SU-DHL-6 (cell line): Measurements from ENCODE around the gene LOXHD1.

Experiments
- H2AFZ ChIP-seq: fragments of 200-600 bp; sonication (generic); 2 replicates; pipeline ENCODE4 v1.6.1; 2014; ENCODE audit warnings: low read depth, mild to moderate bottlenecking, moderate library complexity, mixed read lengths, antibody characterized with exemption, low read length; ENCODE audit not compliant: severe bottlenecking
- H3F3A ChIP-seq: fragments of 200-600 bp; shearing (Covaris generic); 2 replicates; pipeline ENCODE4 v1.6.0; 2016; ENCODE audit warnings: antibody characterized with exemption, mild to moderate bottlenecking; ENCODE audit not compliant: insufficient read depth
- H3K27ac ChIP-seq: fragments of 200-600 bp; sonication (generic); 2 replicates; pipeline ENCODE4 v1.5.1; 2016; ENCODE audit warnings: low read depth, mild to moderate bottlenecking, low read length, moderate library complexity, mixed read lengths
- H3K27me3 ChIP-seq: fragments of 200-600 bp; sonication (generic), shearing (Covaris generic); 2 replicates; pipeline ENCODE4 v1.6.0; 2014; ENCODE audit warnings: mild to moderate bottlenecking, low read length
- H3K36me3 ChIP-seq: fragments of 200-600 bp; sonication (generic); 2 replicates; pipeline ENCODE4 v1.6.1; 2014; ENCODE audit warnings: mild to moderate bottlenecking, low read length, mixed read lengths
- H3K4me2 ChIP-seq: fragments of 300-600, 200-600 bp; shearing (Covaris generic), sonication (generic); 2 replicates; pipeline ENCODE4 v1.6.0; 2014; ENCODE audit warnings: low read length, low read depth, mild to moderate bottlenecking; ENCODE audit not compliant: poor library complexity, severe bottlenecking
- H3K4me3 ChIP-seq: fragments of 200-600 bp; sonication (generic); 2 replicates; pipeline ENCODE4 v1.5.1; 2014; ENCODE audit warnings: antibody characterized with exemption, low read length, mild to moderate bottlenecking, mixed read lengths; ENCODE audit not compliant: insufficient read depth, poor library complexity, severe bottlenecking
- H3K79me2 ChIP-seq: fragments of 200-600 bp; sonication (generic); 2 replicates; pipeline ENCODE4 v1.6.1; 2014; ENCODE audit warnings: mild to moderate bottlenecking, low read length, moderate library complexity; ENCODE audit not compliant: insufficient read depth
- H3K9ac ChIP-seq: fragments of 200-600 bp; sonication (generic); 2 replicates; pipeline ENCODE4 v1.7.0; 2014; ENCODE audit warnings: mild to moderate bottlenecking, low read length
- H3K9me2 ChIP-seq: fragments of 200-600 bp; sonication (generic); replicated peaks from 2 replicates; pipeline ENCODE4 v1.6.1; 2014; ENCODE audit warnings: low read length; ENCODE audit not compliant: insufficient read depth
- H3K9me3 ChIP-seq: fragments of 200-600 bp; sonication (generic); 2 replicates; pipeline ENCODE4 v1.6.1; 2014; ENCODE audit warnings: low read length, mixed read lengths; ENCODE audit not compliant: insufficient read depth
- H4K20me1 ChIP-seq: fragments of 200-600 bp; sonication (generic); 2 replicates; pipeline ENCODE4 v1.6.1; 2014; ENCODE audit warnings: low read depth, mild to moderate bottlenecking, antibody characterized with exemption, low read length, moderate library complexity, mixed read lengths
- CTCF ChIP-seq: fragments of 200-600 bp; sonication (generic); IDR thresholded peaks from one replicate; pipeline ENCODE4 v1.5.1; 2017; ENCODE audit warnings: antibody characterized with exemption, mild to moderate bottlenecking, low read length, moderate library complexity; ENCODE audit not compliant: insufficient read depth, poor library complexity, severe bottlenecking
- EZH2phosphoT487 ChIP-seq: fragments of 200-600 bp; sonication (generic), shearing (Covaris generic); conservative IDR thresholded peaks from 2 replicates; pipeline ENCODE4 v1.6.1; 2018; ENCODE audit warnings: mild to moderate bottlenecking, antibody characterized with exemption, low read length, moderate library complexity, mixed read lengths

LOXHD1 gene

GRCh38 chr18:46448347-46448746, 208.7 kb downstream of the LOXHD1 start:
- Histone ChIP-seq H3K27ac (no peak overlapping the region), H3K79me2 (no peaks in the 10 kb centered on the region), H3K27me3 (peaks cover 3% of the 10 kb centered on the region; the same call in 1 of the 2 replicates), H2AFZ (no peak overlapping the region), H3K9me3 (no peaks in the 10 kb centered on the region), H3K4me3 (no peak overlapping the region), H3K4me2 (no peak overlapping the region), H3K9ac (no peak overlapping the region), H3K9me2 (no peaks in the 10 kb centered on the region), H3F3A (no peaks in the 10 kb centered on the region), H3K36me3 (no peaks in the 10 kb centered on the region), H4K20me1 (no peaks in the 10 kb centered on the region)
- TF ChIP-seq CTCF (no peak), EZH2phosphoT487 (no peak)

GRCh38 chr18:46447792-46448191, 209.2 kb downstream of the LOXHD1 start:
- Histone ChIP-seq H3K27ac (no peak overlapping the region), H3K9me3 (no peaks in the 10 kb centered on the region), H3K9me2 (no peaks in the 10 kb centered on the region), H3K27me3 (no peaks in the 10 kb centered on the region; the same call in 1 of the 2 replicates), H4K20me1 (no peaks in the 10 kb centered on the region), H3F3A (no peaks in the 10 kb centered on the region), H3K4me3 (no peak overlapping the region), H3K36me3 (no peaks in the 10 kb centered on the region), H3K79me2 (no peaks in the 10 kb centered on the region), H2AFZ (no peak overlapping the region), H3K9ac (no peak overlapping the region), H3K4me2 (no peak overlapping the region)
- TF ChIP-seq EZH2phosphoT487 (no peak), CTCF (no peak)

GRCh38 chr18:46447323-46447722, 209.7 kb downstream of the LOXHD1 start:
- TF ChIP-seq EZH2phosphoT487, result no peak
- TF ChIP-seq CTCF, result no peak
- no peak overlapping the region for H3K27ac ChIP-seq
- no peaks in the 10 kb centered on the region for H3K79me2 ChIP-seq
- no peak overlapping the region for H3K4me2 ChIP-seq
- no peaks in the 10 kb centered on the region for H4K20me1 ChIP-seq
- no peaks in the 10 kb centered on the region; the same call in 1 of the 2 replicates for H3K27me3 ChIP-seq
- H2AFZ ChIP-seq, result no peak overlapping the region
- H3K9me3 ChIP-seq, result no peaks in the 10 kb centered on the region
- no peaks in the 10 kb centered on the region for H3K9me2 ChIP-seq
- no peak overlapping the region for H3K4me3 ChIP-seq
- no peaks in the 10 kb centered on the region for H3F3A ChIP-seq
- H3K9ac ChIP-seq, result no peak overlapping the region
- no peaks in the 10 kb centered on the region for H3K36me3 ChIP-seq
